Choroid plexus epithelial cell (primary cell): Measurements from ENCODE around the gene RFT1.

Experiments
- DNase-seq: peaks from one replicate; pipeline ENCODE4 v3.0.0-alpha.2; 2010; ENCODE audit warnings: low read depth
- H3K4me3 ChIP-seq: 2 replicates; pipeline ENCODE4 v1.5.1; 2011; ENCODE audit warnings: low read depth, mild to moderate bottlenecking, control low read depth, low read length, moderate library complexity
- TF ChIP-seq, protein P1 (sequence below): conservative IDR thresholded peaks from 2 replicates; pipeline ENCODE4 v1.5.1; 2011; ENCODE audit warnings: low read depth, mild to moderate bottlenecking, control low read depth, inconsistent platforms, low read length, moderate library complexity

Gene RFT1

DNA sequence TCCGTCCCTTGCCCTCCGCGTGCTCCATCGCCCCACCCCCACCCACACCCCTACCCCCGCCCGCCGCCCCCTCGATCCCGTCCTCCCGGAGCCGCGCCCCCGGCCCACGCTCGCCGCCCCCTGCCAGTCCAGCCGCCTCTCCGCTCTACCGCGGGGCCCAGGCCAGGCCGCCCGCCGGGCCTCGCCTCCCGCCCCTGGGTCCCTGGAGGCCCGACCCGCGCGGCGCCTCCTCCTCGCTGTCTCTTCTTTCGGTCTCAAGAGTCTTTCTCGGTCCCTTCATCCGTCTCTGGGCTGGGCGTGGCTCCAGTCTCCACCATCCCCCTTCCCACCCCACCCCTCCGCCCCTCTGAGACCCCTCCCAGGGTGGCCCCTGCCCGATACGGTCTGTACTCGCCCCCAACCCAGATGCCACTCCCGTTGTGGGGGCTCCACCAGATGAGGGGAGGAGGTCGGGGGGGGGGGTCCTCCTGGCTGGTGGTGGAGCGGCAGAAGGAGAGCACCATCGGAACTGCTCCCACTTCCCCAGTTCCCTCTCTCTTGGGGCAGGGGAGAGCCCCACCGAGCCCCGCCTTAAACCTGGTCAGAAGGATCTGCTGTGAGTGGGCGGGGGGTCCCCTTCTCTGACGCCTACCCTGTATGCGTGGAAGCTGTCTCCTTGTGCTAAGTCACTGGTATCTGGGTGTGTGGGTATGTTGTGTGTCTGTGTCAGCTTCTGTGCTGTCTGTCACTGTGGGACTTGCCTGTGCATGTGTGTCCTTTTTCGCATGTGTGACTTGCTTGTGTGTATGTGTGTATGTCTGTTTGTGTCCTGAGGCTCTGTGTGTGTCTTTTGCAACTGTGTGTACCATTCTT is 31.8 kb upstream of the RFT1 start:
- TF ChIP-seq, protein P1, sequence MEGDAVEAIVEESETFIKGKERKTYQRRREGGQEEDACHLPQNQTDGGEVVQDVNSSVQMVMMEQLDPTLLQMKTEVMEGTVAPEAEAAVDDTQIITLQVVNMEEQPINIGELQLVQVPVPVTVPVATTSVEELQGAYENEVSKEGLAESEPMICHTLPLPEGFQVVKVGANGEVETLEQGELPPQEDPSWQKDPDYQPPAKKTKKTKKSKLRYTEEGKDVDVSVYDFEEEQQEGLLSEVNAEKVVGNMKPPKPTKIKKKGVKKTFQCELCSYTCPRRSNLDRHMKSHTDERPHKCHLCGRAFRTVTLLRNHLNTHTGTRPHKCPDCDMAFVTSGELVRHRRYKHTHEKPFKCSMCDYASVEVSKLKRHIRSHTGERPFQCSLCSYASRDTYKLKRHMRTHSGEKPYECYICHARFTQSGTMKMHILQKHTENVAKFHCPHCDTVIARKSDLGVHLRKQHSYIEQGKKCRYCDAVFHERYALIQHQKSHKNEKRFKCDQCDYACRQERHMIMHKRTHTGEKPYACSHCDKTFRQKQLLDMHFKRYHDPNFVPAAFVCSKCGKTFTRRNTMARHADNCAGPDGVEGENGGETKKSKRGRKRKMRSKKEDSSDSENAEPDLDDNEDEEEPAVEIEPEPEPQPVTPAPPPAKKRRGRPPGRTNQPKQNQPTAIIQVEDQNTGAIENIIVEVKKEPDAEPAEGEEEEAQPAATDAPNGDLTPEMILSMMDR: no peak
- DNase-seq: peak; percentile 29
- peak overlapping the region; percentile 87 for H3K4me3 ChIP-seq

DNA sequence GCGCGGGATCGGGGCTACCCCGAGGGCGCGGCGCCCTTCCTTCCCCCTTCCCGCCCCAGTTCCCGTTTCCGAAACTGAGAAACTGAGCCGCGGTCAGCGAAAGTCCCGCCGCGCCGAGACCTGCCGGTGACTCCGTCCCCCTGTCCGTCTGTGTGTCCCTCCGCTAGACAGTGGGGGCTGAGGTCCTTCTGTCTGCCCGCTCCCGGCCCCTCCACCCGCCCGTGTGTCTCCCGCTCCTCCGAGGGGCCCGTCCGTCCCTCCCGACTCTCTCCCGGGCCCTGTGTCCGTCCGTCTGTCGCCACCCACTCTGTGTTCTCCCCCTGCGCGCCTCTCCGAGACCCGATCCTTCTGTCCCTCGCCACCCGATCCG is 31.2 kb upstream of the RFT1 start:
- TF ChIP-seq, protein P1: no peak
- H3K4me3 ChIP-seq: peak overlapping the region; percentile 87
- DNase-seq: no peak

DNA sequence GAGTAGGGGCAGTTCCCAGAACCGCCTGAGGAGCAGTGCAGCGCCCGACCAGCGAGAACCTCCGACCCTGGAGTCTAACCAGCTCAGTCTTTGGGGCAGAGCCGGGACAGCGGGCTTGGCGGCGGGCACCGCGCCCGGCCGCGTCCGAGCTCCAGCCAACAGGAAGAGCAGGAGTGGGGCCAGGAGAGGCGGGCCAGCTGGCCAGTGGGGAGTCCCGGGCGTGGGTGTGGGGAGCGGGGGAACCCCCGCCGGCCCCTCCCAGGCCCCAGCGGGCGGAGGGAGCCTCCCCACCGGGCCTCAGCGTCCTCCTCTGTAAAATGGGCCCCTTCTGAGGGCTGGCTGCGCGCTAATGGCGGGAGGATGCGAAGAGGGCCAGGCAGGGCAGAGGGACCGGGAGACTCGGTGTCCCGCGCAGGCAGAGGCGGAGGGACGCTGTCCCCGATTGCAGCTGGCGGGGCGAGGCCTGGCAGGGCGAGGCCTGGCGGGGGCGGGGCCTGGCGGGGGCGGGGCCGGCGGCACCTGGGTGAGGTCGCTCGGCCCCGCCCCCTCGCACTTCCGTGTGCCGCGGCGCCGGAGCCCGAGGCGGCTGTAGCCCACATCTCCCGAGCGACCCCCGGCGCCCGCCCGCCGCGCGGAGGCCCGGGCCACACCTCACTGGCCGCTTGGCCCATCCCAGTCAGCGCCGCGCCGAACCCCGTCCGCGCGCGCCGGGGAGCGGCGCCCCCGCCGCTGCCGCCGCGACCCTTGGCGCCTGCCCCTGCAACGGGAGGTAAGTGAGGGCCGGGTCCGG is 30.6 kb upstream of the RFT1 start, which contains the start of gene PRKCD:
PRKCD (plus strand) TSS at position 550 of the 790 bp plus-strand sequence. CDS start 17,214 bp downstream, outside the sequence.
- TF ChIP-seq, protein P1: peak; percentile 41
- H3K4me3 ChIP-seq: peak within 1 kb of the TSS; percentile 87
- peak; percentile 70 for DNase-seq

DNA sequence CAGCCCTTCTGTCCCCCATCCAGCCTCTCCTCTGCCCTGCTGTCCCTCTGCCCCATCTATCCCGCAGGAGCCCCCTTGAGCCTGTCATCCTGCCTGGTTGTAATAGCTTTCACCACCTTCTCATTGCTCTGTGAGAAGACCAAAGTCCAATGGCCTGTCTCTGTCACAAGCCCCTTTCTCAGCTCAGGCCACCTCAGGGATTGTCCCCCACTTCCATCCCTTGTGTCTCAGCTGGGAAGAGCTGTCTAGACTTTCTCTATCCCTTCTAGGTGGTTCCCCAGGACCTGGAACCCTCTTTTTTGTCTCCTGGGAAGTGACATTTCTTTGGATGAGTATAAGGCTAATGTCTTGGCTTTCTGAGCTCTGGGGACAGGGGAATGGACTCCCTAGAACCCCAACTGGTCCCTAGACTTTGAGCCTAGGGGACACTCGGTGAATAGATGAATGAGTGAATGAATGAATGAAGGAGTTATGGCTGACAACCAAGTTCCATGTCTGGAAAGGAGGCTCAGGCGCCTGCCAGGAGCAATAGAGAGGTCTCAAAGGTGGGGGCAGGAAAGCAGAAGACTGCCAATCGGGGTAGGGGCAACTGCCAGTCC is 29.9 kb upstream of the RFT1 start:
- DNase-seq: no peak
- peak overlapping the region; percentile 87 for H3K4me3 ChIP-seq
- TF ChIP-seq, protein P1: no peak

DNA sequence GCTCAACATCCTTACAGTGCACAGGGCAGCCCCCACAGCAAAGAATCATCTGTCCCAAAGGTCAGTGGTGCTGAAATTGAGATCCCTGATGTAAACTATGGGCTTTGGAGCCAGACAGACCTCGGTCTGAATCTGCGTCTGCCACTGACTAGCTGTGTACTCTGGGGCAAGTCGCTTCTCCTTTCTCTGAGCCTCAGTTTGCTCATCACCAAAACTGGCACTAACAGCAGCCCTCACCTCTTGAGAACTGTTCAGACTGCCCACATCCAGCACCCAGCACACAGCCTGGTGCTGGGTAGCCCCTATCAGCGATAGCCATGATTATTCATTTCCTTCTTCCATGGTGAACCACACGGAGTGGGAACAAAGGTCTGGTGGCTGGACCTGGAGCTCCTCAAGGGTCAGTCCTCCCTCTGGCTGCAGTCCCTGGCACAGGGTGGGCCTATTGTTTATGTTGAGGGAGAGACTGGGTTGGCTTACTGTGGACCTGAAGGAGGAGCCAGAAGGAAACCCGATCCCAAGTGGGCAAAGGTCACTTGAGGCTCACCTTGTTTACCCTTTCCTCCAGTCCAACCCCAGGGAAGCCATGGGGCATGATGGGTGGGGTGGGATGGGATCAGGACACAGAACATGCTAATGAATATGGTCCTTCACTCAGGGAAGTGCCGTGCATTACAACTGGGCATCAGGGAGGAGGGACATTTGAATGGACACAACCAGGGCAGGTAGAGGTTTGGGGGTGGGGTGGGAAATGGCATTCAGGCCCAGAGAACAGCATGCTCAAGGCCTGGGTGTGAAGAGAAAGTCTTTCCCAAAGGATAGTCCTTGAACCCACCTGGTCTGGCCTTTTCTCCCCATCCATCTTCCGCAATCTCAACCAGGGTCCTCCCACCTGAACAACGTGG is 29.2 kb upstream of the RFT1 start:
- no peak for DNase-seq
- TF ChIP-seq, protein P1: no peak
- H3K4me3 ChIP-seq: no peak overlapping the region

DNA sequence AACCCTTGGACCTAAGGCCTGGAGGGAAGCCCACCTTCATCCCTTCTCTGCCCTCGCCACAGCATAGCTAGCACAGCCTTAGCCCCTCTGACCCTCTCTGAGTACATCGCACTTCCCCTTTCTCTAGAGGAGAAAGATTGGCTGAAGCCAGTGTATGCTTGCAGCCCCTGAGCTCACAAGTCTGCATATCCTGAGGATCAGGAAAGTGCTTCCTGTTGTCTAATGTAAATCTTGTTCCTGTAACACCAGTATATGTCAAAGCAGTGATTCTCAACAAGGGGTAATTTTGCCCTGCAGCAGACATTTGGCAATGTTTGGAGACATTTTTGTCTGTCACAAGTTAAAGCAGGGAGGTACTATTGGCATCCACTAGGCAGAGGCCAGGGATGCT is 28.5 kb upstream of the RFT1 start:
- no peak overlapping the region for H3K4me3 ChIP-seq
- TF ChIP-seq, protein P1: no peak
- no peak for DNase-seq
